CD4-positive, alpha-beta T cell treated with Interleukin-21 for 1 hour (primary cell): Measurements from ENCODE around the gene TMEM256.

ENCODE experiments used
- DNase-seq: peaks from one replicate; pipeline ENCODE4 v3.0.0-alpha.2; 2020

The TMEM256 gene

DNA sequence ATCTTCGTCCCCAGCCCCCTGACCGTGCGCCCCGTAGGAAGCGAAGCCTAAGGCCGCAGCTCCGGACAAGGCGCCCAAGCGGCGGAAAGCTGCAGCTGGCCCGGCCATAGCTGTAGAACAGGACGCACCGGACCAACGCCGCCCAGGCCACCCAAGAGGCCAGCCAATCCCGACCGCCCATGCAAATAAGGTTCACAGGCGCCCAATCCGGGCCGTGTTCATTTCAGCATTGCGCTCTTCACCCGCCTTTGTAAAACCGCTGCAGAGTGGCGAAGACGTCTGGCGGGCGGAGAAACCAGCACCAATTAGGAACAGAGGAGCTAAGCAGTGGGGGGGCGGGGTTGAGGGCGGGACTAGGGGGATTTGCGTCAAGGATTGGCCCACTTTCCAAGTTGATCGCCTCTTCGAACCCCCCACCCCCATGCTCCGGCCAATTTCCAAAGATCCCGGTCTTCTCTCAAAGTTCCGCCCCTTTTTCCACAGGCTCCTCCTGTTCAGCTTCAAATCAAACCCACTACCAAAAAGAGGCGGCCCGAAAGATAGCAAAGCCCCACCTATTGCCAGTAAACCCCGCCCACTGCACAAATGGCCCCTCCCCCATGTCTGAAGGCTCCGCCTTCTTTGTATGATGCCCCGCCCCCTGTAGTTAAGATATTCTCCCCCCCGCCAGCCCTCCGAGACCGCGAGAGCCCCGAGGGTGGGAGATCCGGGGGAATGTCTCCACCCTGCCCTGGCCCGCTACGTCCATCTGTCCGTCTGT is at the start of gene TMEM256:
TSS of gene TMEM256 (minus strand) at position 121 of the 760 bp plus-strand sequence. CDS start at position 108, 13 bp downstream.
- DNase-seq: peak; percentile 98

DNA sequence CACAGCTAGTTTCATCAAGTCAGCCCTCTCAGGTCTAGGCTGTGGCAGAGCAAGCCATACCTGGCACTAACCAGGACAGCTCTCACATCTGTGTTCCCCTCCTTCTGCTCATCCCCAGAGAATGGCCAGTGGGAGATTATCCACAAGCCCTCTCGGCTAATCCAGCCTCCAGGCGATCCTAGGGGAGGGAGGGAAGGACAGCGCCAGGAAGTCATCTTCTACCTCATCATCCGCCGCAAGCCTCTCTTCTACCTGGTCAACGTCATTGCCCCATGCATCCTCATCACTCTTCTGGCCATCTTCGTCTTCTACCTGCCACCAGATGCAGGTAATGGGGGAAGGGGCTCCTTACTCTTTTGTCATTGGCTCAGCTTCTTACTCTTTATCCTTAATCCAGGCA is 44.6 kb upstream of the TMEM256 start:
- DNase-seq: no peak

DNA sequence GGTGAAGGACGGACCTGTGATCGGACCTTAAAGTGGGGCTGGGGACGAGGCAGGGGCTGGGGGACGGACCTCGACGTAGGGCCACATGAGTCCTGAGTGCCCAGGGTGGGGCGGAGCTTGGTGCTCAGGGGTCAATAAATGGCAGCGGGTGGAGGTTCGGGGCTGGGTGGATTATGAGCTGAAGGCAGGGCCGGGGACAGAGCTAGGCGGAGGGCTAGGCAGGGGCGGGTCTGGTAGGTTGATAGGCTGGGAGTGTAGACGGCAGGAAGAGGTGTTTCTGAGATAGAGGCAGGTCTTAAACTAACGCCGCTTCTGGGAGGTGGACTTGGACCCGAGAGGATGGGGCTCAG is 41.7 kb upstream of the TMEM256 start:
- DNase-seq: peak; percentile 39

DNA sequence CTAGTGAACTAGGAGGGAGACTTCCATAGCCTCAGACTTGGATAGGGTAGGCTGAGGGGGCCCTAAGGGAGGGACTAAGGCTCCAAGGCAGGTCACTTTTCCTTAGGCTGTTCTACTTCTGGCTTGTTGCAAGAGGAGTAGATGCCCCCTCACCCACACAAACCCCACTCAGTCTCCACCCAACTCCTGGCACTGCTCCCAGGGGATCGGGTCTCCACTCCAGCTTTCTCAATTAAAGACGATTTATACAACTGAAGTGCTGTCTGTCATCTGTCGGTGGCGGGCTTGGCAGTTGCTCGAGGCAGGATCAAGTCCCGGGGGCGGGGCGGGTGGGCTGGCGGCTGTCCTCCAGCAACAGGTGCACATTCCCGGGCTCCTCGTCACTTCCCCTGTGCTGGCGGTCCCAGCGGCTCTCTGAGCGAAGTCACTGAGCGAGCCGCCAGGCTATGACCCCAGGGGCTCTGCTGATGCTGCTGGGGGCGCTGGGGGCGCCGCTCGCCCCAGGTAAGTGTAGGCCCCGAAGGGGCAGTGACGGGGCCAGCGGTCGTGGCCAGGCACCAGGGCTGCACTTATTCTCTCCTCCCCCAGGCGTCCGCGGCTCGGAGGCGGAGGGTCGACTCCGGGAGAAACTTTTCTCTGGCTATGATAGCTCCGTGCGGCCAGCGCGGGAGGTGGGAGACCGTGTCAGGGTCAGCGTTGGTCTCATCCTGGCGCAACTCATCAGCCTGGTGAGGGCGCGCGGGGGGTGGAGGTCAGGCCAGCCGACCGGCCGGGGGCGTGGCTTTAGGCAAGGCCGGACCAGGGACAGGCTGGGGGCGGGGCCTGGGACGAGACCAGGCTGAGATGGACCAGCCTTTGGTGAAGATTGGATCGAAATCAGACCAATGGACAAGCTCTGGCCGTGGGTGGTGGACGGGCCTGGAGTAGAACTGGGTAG is 41.1 kb upstream of the TMEM256 start, which contains the start of gene CHRNB1:
TSS of gene CHRNB1 (plus strand) at position 380 of the 937 bp plus-strand sequence. CDS start at position 447, 67 bp downstream.
- no peak for DNase-seq

DNA sequence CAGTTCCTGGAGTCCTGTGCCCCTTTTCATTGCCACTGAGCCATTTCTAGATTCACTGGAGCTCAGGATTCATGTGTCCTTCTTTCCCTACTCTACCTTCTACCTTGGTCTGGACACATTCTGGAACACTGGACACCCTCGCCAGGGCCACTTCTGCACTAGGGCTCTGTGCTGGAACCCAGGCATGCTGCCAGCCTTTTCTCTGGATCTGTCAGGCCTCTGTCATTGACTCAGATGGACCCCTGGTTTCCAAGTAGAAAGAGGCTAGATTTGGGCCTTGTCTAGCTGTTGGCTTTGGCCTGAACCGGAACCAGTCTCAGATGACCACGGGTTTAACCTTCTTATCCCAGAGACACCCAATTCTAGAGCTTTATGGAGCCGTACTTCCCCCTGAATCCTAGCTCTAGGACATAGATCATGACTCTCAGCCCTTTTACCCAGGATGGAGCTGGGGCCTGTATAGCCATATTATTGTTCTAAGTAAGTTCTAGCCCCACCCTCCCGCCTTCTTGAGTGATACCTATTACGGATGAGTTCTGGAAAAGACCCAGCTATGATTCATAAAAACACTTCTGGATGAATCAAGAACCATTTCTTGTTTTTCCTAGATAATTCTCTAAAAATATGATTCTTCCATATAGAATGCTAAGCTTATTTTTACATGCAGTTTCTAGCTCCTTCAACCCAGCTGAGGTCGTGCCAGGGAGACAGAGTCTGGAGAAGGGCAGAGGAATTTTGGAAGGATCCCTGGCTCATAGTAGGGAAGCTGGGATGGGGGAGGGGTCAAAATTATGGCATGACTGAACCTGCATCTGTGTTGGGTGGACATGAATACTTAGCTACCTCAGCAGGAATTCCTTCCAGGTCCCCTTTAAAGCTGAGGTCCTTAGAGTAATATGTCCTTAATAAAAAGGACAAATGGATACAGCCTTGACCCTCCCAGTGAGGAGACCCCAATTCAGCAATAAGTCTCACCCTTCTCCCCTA is 39.9 kb upstream of the TMEM256 start:
- DNase-seq: no peak

DNA sequence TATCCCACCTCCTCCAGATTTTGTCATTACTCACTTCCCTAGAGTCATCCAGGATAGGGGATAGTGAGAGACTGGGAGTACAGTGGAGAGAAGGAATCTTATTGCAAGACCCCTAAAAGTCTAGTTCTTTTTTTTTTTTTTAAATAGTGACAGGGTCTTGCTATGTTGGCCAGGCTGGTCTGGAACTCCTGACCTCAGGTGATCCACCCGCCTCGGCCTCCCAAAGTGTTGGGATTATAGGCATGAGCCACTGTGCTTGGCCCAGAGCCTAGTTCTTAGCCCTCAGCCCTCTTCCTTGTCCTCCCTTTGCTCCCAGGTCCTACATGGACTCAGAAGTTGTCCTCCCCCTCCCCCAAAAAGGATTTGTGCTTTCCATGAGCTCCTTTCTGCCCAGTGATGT is 38.2 kb upstream of the TMEM256 start:
- no peak for DNase-seq

DNA sequence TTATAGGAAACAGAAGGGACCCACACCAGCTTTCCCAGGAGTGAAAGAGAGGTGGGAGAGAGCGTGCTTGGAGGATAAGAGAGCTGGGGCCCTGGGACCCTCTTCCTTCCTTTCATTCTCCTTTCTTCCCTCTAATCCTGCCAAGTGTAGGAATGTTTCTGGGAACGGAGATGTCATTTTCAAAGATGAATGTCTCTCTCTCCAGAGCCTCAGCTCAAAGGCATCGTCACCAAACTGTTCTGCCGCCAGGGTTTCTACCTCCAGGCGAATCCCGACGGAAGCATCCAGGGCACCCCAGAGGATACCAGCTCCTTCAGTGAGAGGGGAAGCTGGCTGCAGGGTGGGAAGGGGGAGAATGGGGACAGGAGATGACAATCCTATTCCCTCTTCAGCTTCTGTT is 37.4 kb upstream of the TMEM256 start:
- no peak for DNase-seq

DNA sequence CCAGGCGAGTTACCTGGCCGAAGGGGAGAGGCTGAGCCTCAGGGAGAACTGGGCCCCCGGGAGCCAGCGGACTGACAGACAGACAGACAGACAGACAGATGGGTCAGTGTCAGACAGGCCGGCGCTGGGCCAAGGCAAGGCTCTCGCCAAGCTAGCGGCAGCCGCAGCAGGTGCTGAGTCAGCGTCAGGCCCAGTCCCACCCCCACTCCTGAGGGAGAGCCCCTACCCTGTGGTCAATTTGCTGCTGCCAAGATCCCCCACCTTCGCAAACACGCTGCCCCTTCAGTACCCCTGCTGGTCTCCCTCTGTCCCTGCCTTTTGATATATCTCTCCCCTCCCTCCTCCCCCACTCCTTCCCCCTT is 36.9 kb upstream of the TMEM256 start:
- DNase-seq: no peak

DNA sequence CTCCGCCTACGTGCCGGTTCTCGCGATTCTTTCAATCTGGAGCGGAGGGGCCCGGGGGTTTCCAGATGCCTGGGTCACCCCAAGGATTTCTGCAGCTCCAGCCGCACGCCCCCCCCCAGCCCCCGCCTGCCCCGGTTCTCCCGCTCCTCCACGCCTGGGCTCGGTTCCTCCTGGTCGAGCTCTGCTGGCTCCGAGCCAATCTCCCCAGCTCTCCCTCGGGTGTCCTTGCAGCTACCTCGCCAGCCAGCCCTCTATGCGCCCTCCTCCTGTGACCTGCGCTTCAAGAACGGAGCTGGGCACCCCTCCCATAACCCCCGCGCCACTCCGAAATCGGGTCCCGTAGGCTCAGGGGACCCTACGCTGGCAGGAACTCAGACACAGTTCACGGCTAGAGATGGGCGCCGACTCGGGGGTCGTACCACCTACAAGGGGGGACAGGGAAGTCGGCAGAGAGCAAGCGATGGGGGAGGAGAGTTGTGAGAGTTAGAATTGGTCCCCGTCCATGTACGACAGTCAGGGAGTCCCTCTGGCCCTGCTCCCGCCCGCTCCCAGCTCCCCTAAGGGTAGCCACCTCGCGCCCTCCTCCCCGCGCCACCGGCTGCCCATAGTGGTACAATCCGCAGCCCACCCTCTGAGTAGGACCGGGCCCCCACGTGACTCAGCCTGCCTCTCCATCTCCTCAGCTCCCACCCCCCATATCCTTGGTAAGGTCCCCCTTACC is 36.4 kb upstream of the TMEM256 start:
- DNase-seq: peak; percentile 38

DNA sequence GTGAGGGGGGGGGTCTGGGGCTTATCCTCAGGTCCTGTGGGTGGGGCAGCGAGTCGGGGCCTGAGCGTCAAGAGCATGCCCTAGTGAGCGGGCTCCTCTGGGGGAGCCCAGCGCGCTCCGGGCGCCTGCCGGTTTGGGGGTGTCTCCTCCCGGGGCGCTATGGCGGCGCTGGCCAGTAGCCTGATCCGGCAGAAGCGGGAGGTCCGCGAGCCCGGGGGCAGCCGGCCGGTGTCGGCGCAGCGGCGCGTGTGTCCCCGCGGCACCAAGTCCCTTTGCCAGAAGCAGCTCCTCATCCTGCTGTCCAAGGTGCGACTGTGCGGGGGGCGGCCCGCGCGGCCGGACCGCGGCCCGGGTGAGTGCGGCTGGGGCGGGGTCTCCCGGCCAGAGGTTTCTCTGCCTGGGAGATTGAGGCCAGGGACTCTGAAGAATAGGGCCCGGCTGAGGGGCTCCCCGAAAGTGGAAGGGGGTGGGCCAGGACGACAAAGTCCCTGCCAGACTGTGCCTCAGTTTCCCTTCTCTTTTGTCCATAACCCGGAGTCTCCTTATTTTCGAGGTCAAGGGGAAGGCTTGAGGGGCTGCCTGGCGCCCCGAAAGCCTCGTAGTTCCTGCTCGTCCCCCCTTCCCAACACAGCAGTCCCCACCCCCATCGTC is 35.7 kb upstream of the TMEM256 start, which contains the start of gene FGF11:
TSS of gene FGF11 (plus strand) at position 51 of the 651 bp plus-strand sequence. CDS start at position 160, 109 bp downstream.
- no peak for DNase-seq

DNA sequence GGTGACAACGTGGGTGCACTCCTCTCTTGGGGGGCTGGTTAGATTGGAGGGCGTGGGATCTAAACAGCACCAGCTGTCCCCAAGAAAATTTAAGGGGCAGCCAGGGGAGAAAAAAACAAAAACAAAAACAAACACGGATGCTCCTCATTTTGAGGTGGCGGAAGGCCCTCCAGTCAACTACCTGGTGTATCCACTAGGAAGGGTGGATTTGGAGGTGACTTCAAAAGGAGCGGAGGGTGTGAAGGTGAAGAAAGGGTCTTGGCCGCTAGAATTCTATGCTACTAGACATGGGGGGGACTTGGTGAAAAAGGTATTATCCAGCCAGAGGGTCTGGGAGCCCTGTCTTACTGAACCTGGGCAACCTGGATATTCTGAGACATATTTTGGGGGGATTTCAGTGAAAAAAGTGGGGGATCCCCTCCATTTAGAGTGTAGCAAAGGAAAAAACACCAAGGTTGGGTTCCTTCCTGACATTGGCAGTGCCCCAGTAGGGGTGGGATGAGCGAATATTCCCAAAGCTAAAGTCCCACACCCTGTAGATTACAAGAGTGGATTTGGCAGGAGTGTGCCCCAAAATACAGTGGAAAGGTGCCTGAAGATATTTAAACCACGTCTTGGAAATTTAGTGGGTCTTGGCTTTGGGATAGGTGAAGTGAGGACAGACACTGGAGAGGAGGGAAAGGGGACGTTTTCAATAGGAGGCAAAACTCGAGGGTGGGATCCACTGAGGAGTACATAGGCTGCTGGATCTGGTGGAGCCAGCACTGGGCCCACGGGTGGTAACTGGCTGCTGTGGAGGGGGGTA is 35.0 kb upstream of the TMEM256 start:
- DNase-seq: no peak

DNA sequence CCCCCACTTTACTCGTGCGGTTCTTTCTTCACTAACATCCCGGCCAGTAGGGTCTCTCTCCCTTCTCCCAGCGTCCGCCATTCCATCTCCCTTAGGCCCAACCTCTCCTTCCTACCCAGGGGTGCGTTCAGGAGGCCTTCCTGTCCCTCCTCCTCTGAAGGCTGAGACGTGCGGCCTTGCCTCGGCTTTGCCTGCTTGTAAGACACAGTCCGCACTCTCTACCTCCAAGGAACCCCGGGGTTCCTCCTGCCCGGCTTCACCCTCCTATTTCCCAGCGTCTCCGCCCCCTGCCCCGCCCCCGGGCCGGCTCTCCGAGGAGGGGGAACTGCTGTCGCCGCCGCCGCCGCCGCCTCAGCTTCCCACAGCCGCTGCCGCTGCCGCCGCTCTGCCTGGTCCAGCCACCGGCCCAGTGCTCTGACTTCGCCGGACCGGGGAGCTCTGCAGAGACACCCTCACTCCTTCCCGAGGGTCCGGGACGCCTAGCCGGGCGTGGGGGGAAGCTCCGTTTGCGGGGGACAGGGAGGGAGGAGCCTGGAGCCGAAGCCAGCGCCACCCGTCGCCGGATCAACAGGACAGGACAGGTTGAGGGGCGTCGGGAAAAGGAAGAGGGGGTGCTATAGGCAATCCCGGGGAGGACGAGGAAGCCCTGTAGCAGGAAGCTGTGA is 34.2 kb upstream of the TMEM256 start:
- peak; percentile 49 for DNase-seq

DNA sequence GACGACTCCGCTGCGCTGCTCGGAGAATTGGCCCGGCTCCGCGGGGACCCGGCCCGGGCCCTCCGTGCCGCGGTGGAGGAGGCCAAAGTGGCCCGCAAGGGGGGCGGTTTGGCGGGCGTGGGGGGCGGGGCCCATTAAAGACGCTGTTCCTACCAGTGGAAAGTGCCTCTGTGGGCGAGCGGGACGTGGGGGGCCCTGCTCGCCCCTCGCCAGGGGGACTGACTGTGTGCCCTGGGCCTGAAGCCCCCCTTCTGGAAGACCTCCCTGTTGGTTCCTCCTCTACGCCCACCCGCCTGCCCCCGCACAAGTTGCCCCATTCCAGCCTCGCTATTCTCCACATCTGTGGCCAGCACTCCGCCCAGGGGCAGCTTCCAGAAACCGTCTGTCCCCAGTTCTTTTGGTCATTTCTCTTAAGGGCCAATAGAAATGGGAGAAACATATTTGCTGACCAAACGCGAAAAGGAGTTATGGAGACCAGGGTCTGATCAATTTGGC is 33.5 kb upstream of the TMEM256 start:
- DNase-seq: no peak

DNA sequence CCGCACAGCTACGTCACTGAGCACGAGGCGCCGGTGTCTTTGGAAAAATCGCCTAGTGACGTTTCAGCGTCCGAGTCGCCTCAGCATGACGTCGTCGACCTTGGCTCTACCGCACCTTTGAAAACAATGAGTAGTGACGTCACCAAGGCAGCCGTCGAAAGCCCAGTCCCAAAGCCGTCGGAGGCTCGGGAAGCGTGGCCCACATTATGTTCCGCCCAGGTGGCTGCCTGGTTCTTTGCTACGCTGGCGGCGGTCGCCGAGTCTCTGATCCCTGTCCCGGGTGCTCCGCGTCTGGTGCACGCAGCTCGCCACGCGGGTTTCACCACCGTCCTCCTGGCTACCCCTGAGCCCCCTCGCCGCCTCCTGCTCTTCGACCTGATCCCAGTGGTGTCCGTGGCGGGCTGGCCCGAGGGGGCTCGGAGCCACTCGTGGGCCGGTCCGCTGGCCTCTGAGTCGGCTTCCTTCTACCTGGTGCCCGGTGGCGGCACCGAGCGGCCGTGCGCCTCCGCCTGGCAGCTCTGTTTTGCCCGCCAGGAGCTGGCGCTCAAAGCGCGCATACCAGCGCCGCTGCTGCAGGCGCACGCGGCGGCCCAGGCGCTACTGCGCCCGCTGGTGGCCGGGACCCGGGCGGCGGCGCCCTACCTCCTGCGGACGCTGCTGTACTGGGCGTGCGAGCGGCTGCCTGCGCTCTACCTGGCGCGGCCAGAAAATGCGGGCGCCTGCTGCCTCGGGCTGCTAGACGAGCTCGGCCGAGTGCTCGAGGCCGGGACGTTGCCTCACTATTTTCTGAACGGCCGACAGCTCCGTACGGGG is 32.9 kb upstream of the TMEM256 start:
- DNase-seq: peak; percentile 84

DNA sequence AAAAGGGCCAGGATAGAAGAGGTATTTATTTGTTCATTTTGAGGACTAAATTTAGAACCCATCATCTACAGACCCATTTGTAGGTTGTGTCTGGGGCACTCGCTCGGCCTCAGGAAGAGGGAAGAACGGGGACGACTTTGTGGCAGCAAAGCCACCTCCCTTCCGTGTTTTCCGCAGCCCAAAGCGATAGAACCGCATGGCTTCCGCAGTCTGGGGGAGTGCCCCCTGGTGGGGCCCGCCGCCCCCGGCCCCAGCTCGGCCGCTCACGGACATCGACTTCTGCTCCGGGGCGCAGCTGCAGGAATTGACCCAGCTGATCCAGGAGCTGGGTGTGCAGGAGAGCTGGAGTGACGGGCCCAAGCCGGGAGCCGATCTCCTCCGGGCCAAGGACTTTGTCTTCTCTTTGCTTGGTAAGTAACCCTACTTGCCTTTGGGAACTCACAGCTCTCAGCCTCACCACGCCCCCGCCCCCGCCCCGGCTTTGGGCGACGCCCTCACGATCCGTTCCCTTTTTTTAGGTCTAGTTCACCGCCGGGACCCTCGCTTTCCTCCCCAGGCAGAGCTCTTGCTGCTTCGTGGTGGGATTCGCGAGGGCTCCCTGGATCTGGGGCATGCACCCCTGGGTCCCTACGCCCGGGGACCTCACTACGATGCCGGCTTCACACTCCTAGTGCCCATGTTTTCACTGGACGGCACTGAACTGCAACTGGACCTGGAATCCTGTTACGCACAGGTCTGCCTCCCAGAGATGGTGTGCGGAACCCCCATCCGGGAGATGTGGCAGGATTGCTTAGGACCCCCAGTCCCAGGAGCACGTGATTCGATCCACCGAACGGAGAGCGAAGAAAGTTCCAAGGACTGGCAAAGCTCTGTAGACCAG is 32.0 kb upstream of the TMEM256 start:
- no peak for DNase-seq

DNA sequence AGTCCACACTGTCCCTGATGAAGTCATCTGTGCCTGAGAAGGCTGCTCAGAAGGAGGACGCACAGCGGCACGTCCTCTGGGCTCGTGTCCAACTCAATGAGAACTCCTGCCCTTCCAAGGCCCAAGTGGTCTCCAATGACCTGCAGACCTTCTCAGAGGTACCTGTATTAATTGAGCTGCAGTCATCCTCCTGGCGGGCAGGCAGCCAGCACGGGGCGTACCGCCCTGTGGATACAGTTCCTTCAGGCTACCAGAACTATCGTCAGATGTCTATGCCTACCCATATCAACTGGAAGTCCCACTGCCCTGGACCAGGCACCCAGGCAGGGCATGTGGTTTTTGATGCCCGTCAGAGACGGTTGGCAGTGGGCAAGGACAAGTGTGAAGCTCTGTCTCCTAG is 28.4 kb upstream of the TMEM256 start:
- DNase-seq: no peak

DNA sequence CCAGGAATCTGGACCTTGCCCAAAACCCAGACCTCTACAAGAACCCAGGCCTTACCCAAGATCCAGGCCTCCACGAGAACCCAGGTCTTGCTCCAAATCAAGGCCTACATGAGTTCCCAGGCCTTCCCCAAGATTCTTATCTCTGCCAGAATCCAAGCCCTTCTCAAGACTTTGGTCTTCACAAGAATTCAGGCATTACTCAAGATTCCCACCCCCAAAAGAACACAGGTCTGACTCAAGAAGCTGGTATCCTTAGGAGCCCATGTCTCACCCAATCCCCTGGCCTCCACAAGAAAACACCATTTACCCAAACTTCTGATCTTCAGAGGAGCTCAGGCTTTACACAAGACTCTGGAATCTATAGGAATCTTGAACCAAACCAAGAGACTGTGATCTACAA is 27.3 kb upstream of the TMEM256 start:
- DNase-seq: no peak

DNA sequence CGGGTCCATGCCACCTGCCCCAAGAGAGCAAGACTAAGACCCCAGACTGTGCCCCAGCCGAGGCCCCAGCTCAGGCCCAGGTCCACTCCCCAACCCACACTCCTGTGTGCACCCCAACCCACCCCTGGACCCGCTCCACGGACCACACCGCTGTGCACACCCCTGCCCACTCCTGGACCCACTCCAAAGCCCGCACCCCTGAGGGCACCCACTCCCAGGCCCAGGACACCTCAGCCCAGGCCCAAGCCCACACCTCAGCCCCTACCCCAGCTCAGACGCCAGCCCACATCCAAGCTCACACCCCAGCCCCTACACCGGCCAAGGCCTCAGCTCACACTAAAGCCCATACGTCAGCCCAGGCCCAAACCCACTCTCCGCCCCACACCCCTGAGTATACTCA is 25.8 kb upstream of the TMEM256 start:
- no peak for DNase-seq
